ENCODE results near the gene CLEC4C.
"Not testable (repeated sequence)": the region's sequence is repeated elsewhere in the genome, so short reads cannot be mapped to it uniquely, and the experiment has no call there.

Gene CLEC4C, protein sequence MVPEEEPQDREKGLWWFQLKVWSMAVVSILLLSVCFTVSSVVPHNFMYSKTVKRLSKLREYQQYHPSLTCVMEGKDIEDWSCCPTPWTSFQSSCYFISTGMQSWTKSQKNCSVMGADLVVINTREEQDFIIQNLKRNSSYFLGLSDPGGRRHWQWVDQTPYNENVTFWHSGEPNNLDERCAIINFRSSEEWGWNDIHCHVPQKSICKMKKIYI

DNA sequence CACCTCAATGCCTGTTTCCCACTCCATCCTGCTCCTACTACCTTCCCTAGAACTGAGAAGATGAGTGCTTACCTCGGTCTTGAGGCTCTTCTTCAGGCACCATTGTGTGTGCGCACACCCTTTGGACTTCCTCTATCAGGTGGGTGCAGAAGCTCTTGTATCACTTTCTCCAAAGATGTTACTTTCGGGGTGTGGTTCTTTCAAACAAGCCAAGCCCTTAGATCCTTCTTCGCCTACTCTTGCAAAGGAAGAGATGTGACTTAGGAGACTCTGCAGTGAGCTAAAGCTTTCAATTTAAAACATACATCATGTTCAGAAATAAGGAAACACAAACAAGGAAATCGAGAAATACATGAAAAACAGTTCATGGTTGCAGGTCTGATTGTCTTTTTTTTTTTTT, at the start of gene CLEC4C:
CLEC4C (minus strand) TSS at position 130 of the 400 bp plus-strand sequence; CDS start at position 103, 27 bp downstream.
- no peak for DNase-seq (ENCODE audit: low read depth)

DNA sequence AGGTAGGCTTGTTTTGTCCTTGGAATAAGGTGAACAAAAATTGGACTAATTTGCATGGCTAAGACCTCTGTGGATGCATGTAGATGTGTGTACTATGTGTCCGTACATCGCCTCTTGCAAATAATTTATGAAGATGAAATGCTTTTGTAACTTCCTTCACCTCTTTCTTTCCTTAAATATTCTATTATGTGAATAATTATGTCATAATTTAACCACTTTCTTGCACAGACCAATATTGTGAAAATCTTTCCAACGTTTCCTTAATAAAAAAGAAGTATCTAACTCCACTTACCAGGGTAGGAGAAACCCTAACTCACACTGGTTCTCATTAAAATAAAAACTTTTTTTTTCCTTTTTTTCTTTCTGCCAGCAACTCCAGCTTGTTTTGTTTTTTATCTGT, 46.0 kb upstream of the CLEC4C start:
- no peak for DNase-seq (ENCODE audit: low read depth)

DNA sequence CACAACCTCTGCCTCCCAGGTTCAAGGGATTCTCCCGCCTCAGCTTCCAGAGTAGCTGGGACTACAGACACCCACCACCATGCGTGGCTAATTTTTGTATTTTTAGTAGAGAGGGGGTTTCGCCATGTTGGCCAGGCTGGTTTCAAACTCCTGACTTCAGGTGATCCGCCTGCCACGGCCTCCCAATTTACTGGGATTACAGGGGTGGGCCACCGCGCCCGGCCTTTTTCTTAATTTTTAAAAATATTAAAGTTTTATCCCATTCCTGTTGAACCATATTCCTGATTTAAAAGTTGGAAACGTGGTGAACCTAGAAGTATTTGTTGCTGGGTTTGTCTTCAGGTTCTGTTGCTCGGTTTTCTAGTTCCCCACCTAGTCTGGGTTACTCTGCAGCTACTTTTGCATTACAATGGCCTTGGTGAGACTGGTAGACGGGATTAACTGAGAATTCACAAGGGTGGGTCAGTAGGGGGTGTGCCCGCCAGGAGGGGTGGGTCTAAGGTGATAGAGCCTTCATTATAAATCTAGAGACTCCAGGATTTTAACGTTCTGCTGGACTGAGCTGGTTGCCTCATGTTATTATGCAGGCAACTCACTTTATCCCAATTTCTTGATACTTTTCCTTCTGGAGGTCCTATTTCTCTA, 41.8 kb upstream of the CLEC4C start, which contains the start of gene NANOG:
NANOG (plus strand) TSS at position 519 of the 645 bp plus-strand sequence. CDS start 213 bp downstream, outside the sequence.
- not testable (repeated sequence) for DNase-seq (ENCODE audit: low read depth)

DNA sequence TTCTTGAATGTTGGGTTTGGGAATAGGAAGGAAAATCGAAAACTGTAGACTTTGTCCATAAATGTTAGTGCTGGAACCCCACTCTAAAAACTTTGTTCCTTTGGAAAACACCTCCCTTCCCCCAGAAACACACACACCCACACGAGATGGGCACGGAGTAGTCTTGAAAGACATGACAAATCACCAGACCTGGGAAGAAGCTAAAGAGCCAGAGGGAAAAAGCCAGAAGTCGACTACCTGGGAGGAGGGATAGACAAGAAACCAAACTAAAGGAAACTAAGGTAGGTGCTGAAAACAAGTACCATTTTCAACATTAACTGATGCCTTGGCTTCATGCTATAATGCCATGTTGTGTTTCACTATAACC, 41.1 kb upstream of the CLEC4C start:
- DNase-seq (ENCODE audit: low read depth): no peak

DNA sequence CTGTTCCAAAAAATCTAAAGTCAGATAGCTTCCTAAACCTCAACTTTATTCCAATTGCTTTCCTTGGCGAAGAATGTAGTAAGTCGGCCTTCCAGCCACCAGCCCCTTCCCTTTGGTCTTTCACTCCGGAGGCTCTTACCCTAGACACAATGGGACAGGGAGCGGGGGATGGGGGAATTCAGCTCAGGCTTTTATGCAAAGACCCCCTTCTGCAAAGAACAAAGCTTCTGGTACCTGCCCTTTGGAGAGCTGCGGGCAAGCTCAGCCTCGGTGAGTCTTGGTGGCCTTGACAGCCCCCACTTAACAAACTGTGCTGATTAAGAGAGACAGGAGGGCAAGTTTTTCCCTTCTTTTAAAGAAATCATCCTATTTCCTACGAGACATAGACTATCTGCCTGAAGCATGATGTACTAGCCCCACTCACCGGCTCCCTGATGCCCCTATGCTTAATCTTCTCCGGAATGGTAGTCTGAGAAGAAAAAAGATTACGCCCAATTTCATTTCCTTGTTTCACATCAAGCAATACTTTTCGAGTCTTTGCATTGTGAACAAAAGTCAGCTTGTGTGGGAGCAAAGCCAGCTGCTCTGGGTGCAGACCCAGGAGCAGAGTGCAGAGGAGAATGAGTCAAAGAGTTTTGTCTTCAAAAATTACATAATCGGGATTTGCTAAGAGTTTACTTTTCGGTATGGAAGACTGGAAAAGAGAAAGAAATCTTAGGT, 40.6 kb upstream of the CLEC4C start:
- DNase-seq (ENCODE audit: low read depth): no peak

DNA sequence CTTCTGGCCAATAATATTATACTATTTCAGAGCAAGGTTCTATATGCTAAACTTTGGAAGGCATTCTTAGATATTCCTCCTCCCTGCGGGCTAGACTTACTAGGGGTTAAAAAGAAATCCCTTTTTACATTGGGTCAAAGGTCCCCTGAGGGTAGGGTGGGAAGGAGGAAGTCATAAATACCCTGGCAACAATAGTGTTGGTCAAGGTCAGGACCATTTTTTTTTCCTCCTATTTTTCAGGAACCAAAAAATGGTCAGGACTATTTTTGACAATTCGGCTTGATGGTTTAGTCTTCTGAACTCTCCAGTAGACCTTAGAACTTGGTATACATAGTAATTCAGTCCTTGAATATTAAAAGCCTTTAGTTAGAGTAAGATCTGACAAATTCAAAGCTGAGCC, 37.5 kb upstream of the CLEC4C start:
- no peak for DNase-seq (ENCODE audit: low read depth)

DNA sequence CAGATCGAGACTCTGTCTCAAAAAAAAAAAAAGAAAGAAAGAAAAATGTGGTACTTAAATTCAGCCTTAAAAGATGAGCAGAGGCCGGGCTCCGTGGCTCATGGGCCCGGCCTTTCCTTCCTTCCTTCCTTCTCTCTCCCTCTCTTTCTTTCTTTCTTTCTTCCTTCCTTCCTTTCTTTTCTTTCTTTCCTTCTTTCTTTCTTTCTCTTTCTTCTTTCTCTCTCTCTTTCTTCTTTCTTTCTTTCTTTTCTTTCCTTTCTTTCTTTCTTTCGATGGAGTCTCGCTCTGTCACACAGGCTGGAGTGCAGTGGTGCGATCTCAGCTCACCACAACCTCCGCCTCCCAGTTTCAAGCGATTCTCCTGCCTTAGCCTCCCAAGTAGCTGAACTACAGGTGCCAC, 36.3 kb upstream of the CLEC4C start:
- not testable (repeated sequence) for DNase-seq (ENCODE audit: low read depth)

DNA sequence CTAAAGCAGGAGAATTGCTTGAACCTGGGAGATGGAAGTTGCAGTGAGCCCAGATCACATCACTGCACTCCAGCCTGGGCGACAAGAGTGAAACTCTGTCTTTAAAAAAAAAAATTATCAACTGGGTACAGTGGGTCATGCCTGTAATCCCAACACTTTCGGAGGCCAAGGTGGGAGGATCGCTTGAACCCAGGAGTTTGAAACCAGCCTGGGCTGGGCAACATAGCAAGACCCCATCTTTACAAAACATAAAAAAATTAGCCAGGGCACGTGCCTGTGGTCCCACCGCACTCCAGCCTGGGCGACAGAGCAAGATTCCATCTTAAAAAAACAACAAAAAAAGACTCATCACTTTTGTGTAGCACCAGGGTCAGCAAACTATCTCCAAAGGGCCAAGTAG, 34.9 kb upstream of the CLEC4C start:
- DNase-seq (ENCODE audit: low read depth): no peak

DNA sequence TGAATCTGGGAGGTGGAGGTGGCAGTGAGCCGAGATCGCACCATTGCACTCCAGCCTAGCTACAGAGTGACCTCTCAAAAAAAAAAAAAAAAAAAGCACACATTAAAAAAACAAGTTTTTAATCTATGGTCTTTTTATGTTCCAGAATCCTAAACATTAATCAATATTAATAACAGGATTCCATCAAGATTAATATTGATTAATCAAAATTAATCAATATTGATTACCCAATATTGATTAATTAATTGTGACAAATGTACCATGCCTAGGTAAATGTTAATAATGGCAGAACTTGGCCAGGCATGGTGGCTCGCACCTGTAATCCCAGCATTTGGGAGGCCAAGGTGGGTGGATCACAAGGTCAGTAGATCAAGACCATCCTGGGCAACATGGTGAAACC, 34.1 kb upstream of the CLEC4C start:
- DNase-seq (ENCODE audit: low read depth): no peak

DNA sequence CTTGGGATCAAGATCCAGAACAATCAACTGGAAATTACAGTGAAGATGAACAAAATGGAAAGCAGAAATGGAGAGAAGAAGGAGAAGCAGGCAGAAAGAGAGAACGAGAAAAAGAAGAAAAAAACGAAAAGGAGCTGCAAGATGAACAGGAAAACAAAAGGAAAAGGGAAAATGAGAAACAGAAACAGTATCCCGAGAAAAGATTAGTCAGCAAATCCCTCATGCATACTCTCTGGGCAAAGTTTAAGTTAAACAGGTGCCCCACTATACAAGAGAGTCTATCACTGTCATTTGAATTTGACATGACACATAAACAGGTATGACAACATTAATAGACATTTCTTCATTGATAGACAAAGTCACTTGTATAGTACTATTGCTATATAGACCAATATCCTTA, 22.8 kb upstream of the CLEC4C start:
- DNase-seq (ENCODE audit: low read depth): no peak

DNA sequence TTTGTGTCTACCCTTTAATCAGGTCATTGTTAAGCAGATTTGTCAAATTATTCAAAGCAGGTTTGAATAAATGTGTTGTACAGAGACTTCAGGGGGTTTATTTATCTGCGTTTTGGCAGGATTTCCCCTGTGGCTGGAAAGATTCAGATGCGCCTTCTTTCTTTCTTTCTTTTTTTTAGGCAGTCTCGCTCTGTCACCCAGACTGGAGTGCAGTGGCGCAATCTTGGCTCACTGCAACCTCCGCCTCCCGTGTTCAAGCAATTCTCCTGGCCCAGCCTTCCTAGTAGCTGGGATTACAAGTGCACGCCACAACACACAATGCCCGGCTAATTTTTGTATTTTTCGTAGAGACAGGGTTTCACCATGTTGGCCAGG, 11.6 kb upstream of the CLEC4C start:
- no peak for DNase-seq (ENCODE audit: low read depth)

DNA sequence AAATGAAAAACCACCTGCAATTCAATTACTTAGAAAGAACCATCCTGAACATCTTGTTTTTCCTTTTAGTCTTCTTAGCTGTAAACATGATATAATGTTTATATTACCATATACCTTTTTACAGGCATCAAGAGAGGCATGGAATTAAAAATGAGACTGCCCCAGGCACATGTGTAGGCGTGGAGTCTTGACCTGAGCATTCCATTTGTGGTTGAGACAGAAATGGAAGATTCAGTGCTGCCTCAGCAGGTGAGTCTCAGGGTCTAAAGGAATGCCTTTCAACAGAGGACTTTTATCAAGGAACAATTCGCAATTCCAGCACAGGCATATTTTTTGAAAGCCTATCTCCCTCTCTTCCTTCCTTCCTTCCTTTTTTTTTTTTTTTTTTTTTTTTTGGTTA, 9.8 kb upstream of the CLEC4C start:
- no peak for DNase-seq (ENCODE audit: low read depth)

DNA sequence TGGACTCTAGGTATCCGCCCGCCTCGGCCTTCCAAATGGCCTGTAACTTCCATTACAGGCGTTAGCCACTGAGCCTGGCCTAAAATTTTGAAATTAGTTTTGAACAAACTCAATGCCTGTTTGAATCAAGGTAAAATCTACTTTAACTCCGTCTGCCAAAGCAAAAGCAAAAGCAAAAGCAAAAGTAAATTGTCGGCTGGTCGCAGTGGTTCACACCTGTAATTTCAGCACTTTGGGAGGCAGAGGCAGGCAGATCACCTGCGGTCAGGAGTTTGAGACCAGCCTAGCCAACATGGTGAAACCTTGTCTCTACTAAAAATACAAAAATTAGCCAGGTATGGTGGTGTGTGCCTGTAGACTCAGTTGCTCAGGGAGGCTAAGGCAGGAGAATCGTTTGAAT, 8.5 kb upstream of the CLEC4C start:
- DNase-seq (ENCODE audit: low read depth): not testable (repeated sequence)

DNA sequence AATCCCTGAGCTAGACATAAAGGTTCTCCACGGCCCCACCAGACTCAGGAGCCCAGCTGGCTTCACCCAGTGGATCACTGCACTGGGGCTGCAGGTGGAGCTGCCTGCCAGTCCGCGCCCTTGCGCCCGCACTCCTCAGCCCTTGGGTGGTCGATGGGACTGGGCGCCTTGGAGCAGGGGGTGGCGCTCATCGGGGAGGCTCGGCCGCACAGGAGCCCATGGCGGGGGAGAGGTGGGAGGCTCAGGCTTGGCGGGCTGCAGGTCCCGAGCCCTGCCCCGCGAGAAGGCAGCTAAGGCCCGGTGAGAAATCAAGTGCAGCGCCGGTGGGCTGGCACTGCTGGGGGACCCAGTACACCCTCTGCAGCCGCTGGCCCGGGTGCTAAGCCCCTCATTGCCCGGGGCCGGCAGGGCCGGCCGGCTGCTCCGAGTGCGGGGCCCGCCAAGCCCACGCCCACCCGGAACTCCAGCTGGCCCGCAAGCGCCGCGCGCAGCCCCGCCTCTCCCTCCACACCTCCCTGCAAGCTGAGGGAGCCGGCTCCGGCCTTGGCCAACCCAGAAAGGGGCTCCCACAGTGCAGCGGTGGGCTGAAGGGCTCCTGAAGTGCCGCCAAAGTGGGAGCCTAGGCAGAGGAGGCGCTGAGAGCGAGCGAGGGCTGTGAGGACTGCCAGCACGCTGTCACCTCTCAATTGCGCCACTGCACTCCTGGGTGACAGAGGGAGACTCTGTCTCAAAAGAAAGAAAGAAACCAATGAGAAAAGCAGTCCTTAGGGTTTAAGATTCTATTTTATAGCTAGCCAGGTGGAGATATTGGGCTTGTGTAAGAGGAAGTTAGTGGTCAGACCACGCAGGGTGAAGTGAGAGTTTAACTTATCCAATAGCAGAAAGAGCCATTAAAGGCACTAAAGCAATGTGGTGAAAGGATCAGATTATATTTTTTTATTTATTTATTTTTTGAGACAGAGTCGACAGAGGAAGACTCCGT, 5.1 kb upstream of the CLEC4C start:
- DNase-seq (ENCODE audit: low read depth): not testable (repeated sequence)

DNA sequence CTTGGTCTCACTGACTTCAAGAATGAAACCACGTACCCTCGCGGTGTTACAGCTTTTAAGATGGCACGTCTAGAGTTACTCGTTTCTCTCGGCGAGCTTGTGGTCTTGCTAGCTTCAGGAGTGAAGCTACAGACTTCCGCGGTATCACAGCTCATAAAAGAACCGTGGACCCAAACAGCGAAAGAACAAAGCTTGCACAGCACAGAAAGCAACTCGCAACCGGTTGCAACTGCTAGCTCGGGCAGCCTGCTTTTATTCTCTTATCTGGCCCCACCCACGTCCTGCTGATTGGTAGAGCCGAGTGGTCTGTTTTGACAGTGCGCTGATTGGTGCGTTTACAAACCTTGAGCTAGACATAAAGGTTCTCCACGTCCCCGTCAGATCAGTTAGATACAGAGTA, 4.2 kb upstream of the CLEC4C start:
- no peak for DNase-seq (ENCODE audit: low read depth)

DNA sequence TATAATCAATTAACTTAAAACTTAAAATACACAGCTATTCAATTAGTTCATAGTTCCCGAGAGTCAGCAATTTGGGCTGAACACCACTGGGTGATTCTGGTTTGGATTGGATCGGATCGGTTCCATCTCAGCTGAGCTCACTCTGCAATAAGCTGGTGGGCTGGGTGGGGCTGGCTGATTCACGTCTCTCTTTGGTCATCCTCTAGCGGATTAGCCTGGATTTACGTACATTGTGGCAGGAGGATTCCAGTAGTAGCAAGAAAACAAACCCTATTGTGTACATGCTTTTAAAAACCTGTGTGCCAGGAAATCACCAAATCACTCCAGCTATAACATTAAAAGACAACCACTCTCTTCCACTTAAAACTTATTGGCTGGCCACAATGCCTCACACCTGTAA, 3.2 kb upstream of the CLEC4C start:
- DNase-seq (ENCODE audit: low read depth): no peak

DNA sequence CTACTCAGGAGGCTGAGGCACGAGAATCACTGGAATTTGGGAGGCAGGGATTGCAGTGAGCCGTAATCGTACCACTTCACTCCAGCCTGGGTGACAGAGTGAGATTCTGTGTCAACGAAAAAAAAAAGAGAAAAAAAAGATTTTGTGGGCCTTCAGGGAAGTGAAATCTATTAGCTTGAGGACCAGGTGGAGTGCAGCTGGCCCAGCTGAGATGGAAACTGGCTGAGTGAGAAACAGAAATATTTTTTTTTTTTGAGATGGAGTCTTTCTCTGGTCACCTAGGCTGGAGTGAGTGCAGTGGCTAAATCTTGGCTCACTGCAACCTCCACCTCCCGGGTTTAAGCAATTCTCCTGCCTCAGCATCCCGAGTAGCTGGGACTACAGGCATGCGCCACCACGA, 2.3 kb upstream of the CLEC4C start:
- no peak for DNase-seq (ENCODE audit: low read depth)

DNA sequence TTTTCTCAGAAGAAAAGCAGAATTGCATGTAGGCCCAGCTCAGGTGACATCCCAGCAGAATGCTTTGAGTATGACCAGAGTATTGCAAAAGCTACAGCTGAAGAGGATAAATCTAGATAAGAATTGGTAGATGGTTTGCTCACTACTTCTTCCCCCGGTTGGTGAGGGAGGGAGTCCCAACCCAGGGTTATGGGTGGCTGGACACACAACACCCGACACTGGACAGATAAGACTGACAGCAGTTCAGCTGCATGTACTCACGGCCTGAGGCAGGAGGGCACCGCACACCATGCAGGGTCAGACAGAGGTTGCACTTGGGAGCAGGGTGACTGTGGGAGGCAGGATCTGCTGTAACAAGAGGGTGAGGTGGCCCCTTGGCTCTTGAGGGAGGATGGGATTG, 1.7 kb upstream of the CLEC4C start:
- no peak for DNase-seq (ENCODE audit: low read depth)

DNA sequence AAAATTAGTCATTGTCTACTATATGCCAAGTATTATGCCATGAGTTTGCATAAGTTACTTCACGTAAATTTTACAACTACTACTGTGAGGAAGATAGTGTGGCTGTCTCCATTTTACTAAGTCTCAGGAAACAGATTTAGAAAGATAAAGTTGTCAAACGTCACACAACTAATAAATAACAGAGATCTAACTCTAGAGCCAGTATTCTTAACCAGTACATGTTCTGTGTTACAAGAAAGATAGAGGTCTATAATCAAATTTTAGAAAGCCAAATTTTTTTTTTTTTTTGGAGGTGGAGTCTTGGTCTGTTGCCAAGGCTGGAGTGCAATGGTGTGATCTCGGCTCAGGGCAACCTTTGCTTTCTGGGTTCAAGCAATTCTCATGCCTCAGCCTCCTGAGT, 14.2 kb downstream of the CLEC4C start:
- no peak for DNase-seq (ENCODE audit: low read depth)

DNA sequence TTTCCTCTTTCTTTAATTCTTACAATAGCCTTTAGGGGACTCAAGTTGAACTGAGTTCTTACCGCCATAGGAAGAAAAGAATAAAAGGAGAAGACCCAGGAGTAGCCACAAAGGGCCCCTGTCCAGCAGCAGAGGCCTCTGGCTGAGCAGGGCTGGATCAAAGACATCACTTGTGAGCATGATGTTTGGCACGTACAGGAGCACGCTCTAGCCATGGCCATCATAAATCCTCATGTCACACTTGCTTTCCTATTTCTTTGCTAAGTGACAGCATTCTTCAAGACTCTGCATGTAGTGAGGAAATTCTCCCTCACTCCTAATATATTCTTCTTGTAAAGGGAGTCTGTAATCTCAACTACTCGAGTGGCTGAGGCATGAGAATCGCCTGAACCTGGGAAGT, 15.7 kb downstream of the CLEC4C start:
- no peak for DNase-seq (ENCODE audit: low read depth)

DNA sequence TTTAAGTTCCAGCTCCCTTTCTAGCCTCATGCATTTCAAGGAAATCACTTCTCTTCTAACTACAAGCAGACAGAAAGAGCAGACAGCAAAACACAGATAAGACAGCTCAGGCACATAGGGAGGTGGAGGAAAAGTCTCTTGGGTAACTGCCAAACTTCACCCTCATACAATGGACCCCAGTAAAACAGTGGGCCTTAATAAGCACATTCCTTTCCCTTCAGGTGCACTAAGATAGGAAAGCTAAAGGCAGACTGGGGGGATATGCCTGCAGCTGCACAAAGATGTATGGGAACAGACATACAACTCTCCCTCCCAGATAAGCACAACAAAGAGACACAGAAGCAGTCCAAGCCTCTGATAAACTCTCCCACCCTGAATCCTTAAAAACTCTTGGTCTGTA, 16.2 kb downstream of the CLEC4C start:
- DNase-seq (ENCODE audit: low read depth): not testable (repeated sequence)

DNA sequence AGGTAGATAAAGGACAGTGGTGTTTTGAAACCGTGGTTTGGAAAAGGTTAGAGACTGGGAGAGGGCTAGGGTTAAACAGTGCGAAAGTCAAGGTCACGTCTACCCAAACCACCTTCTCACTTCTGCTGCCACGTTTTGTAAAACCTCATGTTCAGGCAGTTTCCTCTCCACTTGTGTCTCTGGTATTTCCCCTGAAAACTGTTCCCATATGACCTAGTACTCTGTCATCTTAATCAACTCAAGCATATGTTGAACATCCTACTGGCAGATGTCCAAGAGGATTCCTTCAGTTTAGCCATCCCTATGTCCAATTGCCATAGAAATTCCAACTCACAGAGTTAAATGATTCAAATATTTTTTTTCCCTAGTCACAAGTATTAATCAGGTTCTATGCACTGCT, 17.4 kb downstream of the CLEC4C start:
- DNase-seq (ENCODE audit: low read depth): no peak
